PC-9 (cell line): Measurements from ENCODE around the gene CDK18. TPM values are rescaled to one million over a fixed set of nuclear protein-coding genes. Genes with fewer than 3 reads are reported as not detected.

Experiments
- BruUV-seq: library from RNA; stranded (reverse); fragments of 400-500 nt; replicated peaks from 2 replicates; lab custom pipeline; 2021; lab: Mats Ljungman, UMichigan
- CTCF ChIA-PET: fragments of 300-600 bp; sonication (Branson Sonifier 250); formaldehyde crosslinking; loops from one replicate; lab custom pipeline; 2022; ENCODE audit warnings: antibody characterized with exemption; lab: Charles Lee
- POLR2A ChIA-PET: fragments of 300-600 bp; sonication (Branson Sonifier 250); formaldehyde crosslinking; loops from one replicate; lab custom pipeline; 2022; ENCODE audit warnings: antibody characterized with exemption; ENCODE audit not compliant: unreplicated experiment; lab: Charles Lee
- DNase-seq, 2 experiments: peaks; one replicate each; pipeline versions ENCODE4 v3.0.0 to v3.0.0-alpha.2; 2015 to 2022; ENCODE audit warnings: mixed read lengths in 1 of 2
- H2AFZ ChIP-seq: fragments of 200-600 bp; sonication (generic); 2 replicates; pipeline ENCODE4 v1.8.1; 2017; ENCODE audit warnings: antibody characterized with exemption
- H3F3A ChIP-seq: fragments of 200-600 bp; sonication (generic); 2 replicates; pipeline ENCODE4 v1.8.1; 2017; ENCODE audit warnings: antibody characterized with exemption, mild to moderate bottlenecking, low read depth; ENCODE audit not compliant: insufficient read depth
- H3K27ac ChIP-seq: fragments of 200-600 bp; sonication (generic); 2 replicates; pipeline ENCODE4 v1.6.1; 2016; ENCODE audit warnings: mixed run types
- H3K27me3 ChIP-seq: fragments of 200-600 bp; sonication (generic); 2 replicates; pipeline ENCODE4 v1.6.1; 2016; ENCODE audit warnings: low read depth, mixed run types; ENCODE audit not compliant: insufficient read depth
- H3K36me3 ChIP-seq: fragments of 200-600 bp; sonication (generic); 2 replicates; pipeline ENCODE4 v1.6.1; 2016; ENCODE audit warnings: low read depth, mixed run types
- H3K4me1 ChIP-seq: fragments of 200-600 bp; sonication (generic); replicated peaks from 2 replicates; pipeline ENCODE4 v1.6.1; 2016; ENCODE audit warnings: mixed run types; ENCODE audit not compliant: insufficient read depth
- H3K4me2 ChIP-seq: fragments of 200-600 bp; sonication (generic); 2 replicates; pipeline ENCODE4 v1.6.1; 2017; ENCODE audit warnings: mixed run types
- H3K4me3 ChIP-seq: fragments of 200-600 bp; sonication (generic); 2 replicates; pipeline ENCODE4 v1.6.1; 2016; ENCODE audit warnings: mixed run types
- H3K79me2 ChIP-seq: fragments of 200-600 bp; sonication (generic); 2 replicates; pipeline ENCODE4 v1.6.1; 2017; ENCODE audit warnings: low read depth, mixed run types
- H3K9me2 ChIP-seq: fragments of 200-600 bp; sonication (generic); 2 replicates; pipeline ENCODE4 v1.8.1; 2017; ENCODE audit warnings: mild to moderate bottlenecking; ENCODE audit not compliant: insufficient read depth
- H3K9me3 ChIP-seq: fragments of 200-600 bp; sonication (generic); 2 replicates; pipeline ENCODE4 v1.8.1; 2016; ENCODE audit warnings: low read depth; ENCODE audit not compliant: insufficient read depth
- H4K20me1 ChIP-seq: fragments of 200-600 bp; sonication (generic); 2 replicates; pipeline ENCODE4 v1.8.1; 2017; ENCODE audit not compliant: insufficient read depth
- EZH2 ChIP-seq: fragments of 200-600 bp; sonication (generic); IDR thresholded peaks from 2 replicates; pipeline ENCODE4 v1.8.0; 2017; ENCODE audit warnings: antibody characterized with exemption, low read depth
- intact Hi-C: fragments of 100-400 bp; cut with micrococcal nuclease; formaldehyde crosslinking; loops from one replicate; pipeline ENCODE4 v1.10.0; 2022; ENCODE audit not compliant: unreplicated experiment
- total RNA-seq: library from RNA; stranded (reverse); gene quantifications from 2 replicates; pipeline ENCODE4 v1.2.3, GENCODE V29; 2021
- TF ChIP-seq, protein P1 (sequence below): fragments of 200-600 bp; sonication (generic); conservative IDR thresholded peaks from 2 replicates; pipeline ENCODE4 v1.6.1; 2017; ENCODE audit warnings: mixed run types, antibody characterized with exemption, mild to moderate bottlenecking, moderate library complexity

CDK18 gene
- total RNA-seq, 1 experiment from 2014 or later, result 35.3 TPM

- no TSS peak for BruUV-seq
- no peaks in the 10 kb centered on the region for H3K9me2 ChIP-seq
- peaks cover 52% of the 10 kb centered on the region for H3K27me3 ChIP-seq
- no peaks in the 10 kb centered on the region for H3K79me2 ChIP-seq
- H3K4me3 ChIP-seq, result peak within 1 kb of the TSS; percentile 47
- H4K20me1 ChIP-seq, result no peaks in the 10 kb centered on the region; the same call in 1 of the 2 replicates
- POLR2A ChIA-PET, result no interaction called here
- peaks cover 16% of the 10 kb centered on the region for H3K4me1 ChIP-seq
- H3F3A ChIP-seq, result peaks cover 18% of the 10 kb centered on the region
- no peaks in the 10 kb centered on the region for H3K9me3 ChIP-seq
- H3K27ac ChIP-seq, result no peak within 1 kb of the TSS
- DNase-seq, result no peak
- CTCF ChIA-PET, result no interaction called here
- TF ChIP-seq EZH2, result no peak
- TF ChIP-seq, protein P1, sequence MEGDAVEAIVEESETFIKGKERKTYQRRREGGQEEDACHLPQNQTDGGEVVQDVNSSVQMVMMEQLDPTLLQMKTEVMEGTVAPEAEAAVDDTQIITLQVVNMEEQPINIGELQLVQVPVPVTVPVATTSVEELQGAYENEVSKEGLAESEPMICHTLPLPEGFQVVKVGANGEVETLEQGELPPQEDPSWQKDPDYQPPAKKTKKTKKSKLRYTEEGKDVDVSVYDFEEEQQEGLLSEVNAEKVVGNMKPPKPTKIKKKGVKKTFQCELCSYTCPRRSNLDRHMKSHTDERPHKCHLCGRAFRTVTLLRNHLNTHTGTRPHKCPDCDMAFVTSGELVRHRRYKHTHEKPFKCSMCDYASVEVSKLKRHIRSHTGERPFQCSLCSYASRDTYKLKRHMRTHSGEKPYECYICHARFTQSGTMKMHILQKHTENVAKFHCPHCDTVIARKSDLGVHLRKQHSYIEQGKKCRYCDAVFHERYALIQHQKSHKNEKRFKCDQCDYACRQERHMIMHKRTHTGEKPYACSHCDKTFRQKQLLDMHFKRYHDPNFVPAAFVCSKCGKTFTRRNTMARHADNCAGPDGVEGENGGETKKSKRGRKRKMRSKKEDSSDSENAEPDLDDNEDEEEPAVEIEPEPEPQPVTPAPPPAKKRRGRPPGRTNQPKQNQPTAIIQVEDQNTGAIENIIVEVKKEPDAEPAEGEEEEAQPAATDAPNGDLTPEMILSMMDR, result no peak
- intact Hi-C loops, result no loop called here
- H3K4me2 ChIP-seq, result peak within 1 kb of the TSS; percentile 75
- H2AFZ ChIP-seq, result peak within 1 kb of the TSS; percentile 71; the same call in 1 of the 2 replicates
- no peaks in the 10 kb centered on the region for H3K36me3 ChIP-seq
Measured at GRCh38 chr1:205455581-205456382, 48.7 kb upstream of the CDK18 start, which contains the start of gene BLACAT1. Gene BLACAT1, minus strand, starts transcription at chr1:205456045.

DNA sequence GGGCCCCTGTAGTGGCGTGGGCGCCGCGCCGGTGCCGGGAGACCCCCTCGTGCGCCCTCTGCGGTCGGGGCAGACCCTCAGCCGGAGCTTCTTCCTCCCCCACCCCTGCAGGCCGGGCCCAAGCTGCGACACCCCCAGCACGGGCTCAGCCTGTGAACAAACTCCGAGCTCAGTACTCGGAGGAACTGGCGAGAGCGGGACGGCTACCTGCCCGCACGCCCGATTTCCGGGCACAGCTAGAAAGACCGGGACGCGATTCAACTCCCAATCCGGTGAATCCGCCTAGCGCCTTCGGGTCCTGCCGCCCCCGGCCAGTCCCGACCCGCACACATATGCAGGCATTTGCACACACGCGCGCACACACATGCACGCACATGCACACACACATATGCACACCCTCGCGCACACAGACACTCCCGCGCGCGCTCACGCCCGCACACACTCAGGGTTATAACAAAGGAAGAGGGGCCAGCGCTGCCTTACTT, 48.0 kb upstream of the CDK18 start:
- Histone ChIP-seq H3K36me3 (no peaks in the 10 kb centered on the region), H4K20me1 (no peaks in the 10 kb centered on the region; the same call in 1 of the 2 replicates), H3K79me2 (no peaks in the 10 kb centered on the region), H3K9me2 (no peaks in the 10 kb centered on the region), H3K4me2 (peak overlapping the region; percentile 75), H3K9me3 (no peaks in the 10 kb centered on the region), H3K27ac (no peak overlapping the region), H3K4me1 (peaks cover 10% of the 10 kb centered on the region), H3F3A (peaks cover 11% of the 10 kb centered on the region), H2AFZ (no peak overlapping the region), H3K4me3 (peak overlapping the region; percentile 47), H3K27me3 (peaks cover 58% of the 10 kb centered on the region)
- DNase-seq, result no peak
- ChIA-PET CTCF (interaction anchor here (0.7 kb wide), 1 partner anchor 37 kb away, joined by 7 read pairs; no protein-coding TSS in a partner anchor), POLR2A (no interaction called here)
- TF ChIP-seq, protein P1, result no peak
- no peak; the same call in none of the 2 replicates for TF ChIP-seq EZH2
- intact Hi-C loops, result no loop called here
- no TSS peak for BruUV-seq

DNA sequence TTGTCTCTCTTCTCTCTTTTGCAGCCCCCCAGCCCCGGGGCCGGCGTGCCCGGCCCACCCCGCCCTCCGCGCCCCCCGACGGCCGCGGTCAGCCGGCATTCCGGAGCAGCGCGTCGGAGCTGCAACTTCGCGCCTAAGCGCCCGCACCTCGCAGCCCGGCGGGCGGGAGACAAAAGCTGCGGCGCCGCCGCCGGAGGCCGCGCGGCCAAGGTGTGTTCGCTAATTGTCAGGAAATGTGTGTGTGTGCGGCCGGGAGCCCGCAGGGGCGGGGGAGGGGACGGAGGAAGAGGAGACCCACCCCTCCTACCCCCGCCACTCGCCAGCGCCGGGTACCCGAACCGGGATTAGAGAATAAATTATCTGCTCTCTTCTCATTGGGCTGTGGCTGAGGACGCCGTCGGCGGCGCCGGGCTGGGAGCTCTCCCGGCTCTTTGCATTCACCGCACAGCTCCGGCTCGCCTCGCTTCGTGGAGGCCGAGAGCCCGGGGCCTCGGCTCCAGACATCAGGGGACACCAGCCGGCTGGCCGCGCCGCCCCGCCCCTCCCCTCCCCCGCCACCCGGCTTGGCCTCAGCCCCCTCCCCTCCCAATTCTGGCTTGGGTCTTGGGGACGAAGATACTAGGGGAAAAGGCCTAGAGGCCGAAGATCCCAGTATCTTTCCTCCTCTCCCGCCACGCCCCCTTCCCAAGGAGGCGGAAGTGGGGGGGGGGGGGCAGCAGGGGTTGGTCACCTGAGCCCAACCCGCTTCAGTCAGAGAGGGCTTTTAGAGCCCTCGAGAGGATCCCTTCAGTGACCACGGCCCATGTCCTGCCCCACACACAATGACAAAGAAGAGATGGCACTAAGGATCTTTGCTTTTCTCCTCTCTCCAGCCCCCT, 47.4 kb upstream of the CDK18 start:
- TF ChIP-seq, protein P1, result no peak
- TF ChIP-seq EZH2, result peak; percentile 98
- Histone ChIP-seq H3K27ac (no peak overlapping the region), H3K9me2 (no peaks in the 10 kb centered on the region), H3K9me3 (no peaks in the 10 kb centered on the region), H3F3A (peaks cover 6% of the 10 kb centered on the region), H2AFZ (peak overlapping the region; percentile 71; the same call in 1 of the 2 replicates), H4K20me1 (no peaks in the 10 kb centered on the region; the same call in 1 of the 2 replicates), H3K27me3 (peaks cover 63% of the 10 kb centered on the region), H3K79me2 (no peaks in the 10 kb centered on the region), H3K4me2 (peak overlapping the region; percentile 75), H3K36me3 (no peaks in the 10 kb centered on the region), H3K4me1 (peaks cover 5% of the 10 kb centered on the region; the same call in 1 of the 2 replicates), H3K4me3 (peak overlapping the region; percentile 47)
- DNase-seq, result no peak
- intact Hi-C loops, result no loop called here
- ChIA-PET CTCF (interaction anchor here (0.7 kb wide), 1 partner anchor 36 kb away, joined by 7 read pairs; no protein-coding TSS in a partner anchor), POLR2A (no interaction called here)
- BruUV-seq, result no TSS peak
